Thyroid gland (tissue), 4 donors: ENCODE results near the gene FOXN1. TPM values are rescaled to one million over a fixed set of nuclear protein-coding genes. Genes with fewer than 3 reads are reported as not detected.

Experiments used
- DNase-seq, 2 donors: peaks; one replicate each; pipeline ENCODE4 v3.0.0-alpha.2; 2019
- H3K27ac ChIP-seq, 3 donors: fragments of 200-600 bp; sonication (generic); 1 replicate in 2 of 3; 2 replicates in 1 of 3; pipeline ENCODE4 v1.5.1; 2016 to 2019; ENCODE audit warnings: mild to moderate bottlenecking in 1 of 3, moderate library complexity in 1 of 3
- H3K27me3 ChIP-seq: fragments of 200-600 bp; sonication (generic); one replicate; pipeline ENCODE4 v1.5.1; 2019
- H3K36me3 ChIP-seq, 2 donors: fragments of 200-600 bp; sonication (generic); one replicate each; pipeline ENCODE4 v1.5.1; 2016 to 2019
- H3K4me1 ChIP-seq, 2 donors: fragments of 200-600 bp; sonication (generic); one replicate each; pipeline ENCODE4 v1.5.1; 2017 to 2019
- H3K4me3 ChIP-seq, 3 donors: fragments of 200-600 bp; sonication (generic); replicated peaks in 1 of 3; 1 replicate in 2 of 3; 2 replicates in 1 of 3; pipeline ENCODE4 v1.5.1; 2016; ENCODE audit warnings: mild to moderate bottlenecking in 1 of 3
- H3K9me3 ChIP-seq: fragments of 200-600 bp; sonication (generic); one replicate; pipeline ENCODE4 v1.5.1; 2017
- POLR2A ChIP-seq, 2 donors: fragments of 450-650 bp; IDR thresholded peaks; one replicate each; pipeline ENCODE4 v1.6.1; 2017; ENCODE audit warnings: antibody characterized with exemption in 2 of 2, mild to moderate bottlenecking in 2 of 2, moderate library complexity in 1 of 2
- WGBS, 2 donors: methylation state at CpG; one replicate each; pipeline ENCODE4 v1.1.5; 2017; 5-methylcytosine and 5-hydroxymethylcytosine counted together
- intact Hi-C: fragments of 100-400 bp; cut with DNase I; formaldehyde crosslinking; loops from one replicate; pipeline ENCODE4 v1.15.1; 2023
- total RNA-seq, 4 donors: library from RNA; depleted of rRNA; stranded (reverse); fragments of >200 nt; gene quantifications; one replicate each; pipeline ENCODE4 v1.2.3, GENCODE V29; 2016
- TF ChIP-seq, protein P1 (sequence below), 6 experiments: fragments of 200-600 bp in 3 of 6; fragments of 450-650 bp in 3 of 6; sonication (generic) in 3 of 6; IDR thresholded peaks; one replicate each; pipeline ENCODE4 v1.5.1; 2016 to 2019; ENCODE audit warnings: antibody characterized with exemption in 6 of 6, mild to moderate bottlenecking in 2 of 6, inconsistent platforms in 1 of 6, moderate library complexity in 1 of 6

Gene FOXN1
- total RNA-seq, 4 donors from 2014 or later, result 0.34 TPM; not detected in 3

DNA sequence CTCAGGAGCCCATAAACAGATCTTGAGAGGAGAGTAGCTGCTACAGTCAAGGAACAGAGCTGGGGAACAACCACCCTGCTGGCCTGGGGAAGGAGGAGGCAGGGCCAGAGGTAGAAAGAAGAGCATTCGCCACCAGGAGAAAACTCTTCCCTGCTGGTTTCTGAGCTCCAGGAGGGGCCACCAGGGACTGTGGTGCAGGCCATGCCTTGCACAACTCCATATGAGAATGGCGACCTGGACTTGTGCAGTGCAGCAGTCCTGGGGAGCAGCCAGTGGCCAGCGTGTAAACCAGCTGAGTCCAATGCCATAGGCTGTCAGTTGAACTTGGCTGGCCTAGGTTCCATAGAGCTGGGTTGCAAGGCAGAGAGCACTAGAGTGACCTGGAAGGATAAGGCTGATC lies 21.1 kb upstream of the FOXN1 start:
- WGBS, 2 donors, result 85 to 94% methylated on average over 2 to 3 of the region's 3 CpGs
- Histone ChIP-seq H3K27ac (no peak overlapping the region), H3K36me3 (no peaks in the 10 kb centered on the region), H3K27me3 (no peaks in the 10 kb centered on the region), H3K9me3 (no peaks in the 10 kb centered on the region), H3K4me1 (peaks cover 12 to 18% of the 10 kb centered on the region in 2 donors), H3K4me3 (no peak overlapping the region)
- intact Hi-C loops, result no loop called here
- TF ChIP-seq, protein P1, sequence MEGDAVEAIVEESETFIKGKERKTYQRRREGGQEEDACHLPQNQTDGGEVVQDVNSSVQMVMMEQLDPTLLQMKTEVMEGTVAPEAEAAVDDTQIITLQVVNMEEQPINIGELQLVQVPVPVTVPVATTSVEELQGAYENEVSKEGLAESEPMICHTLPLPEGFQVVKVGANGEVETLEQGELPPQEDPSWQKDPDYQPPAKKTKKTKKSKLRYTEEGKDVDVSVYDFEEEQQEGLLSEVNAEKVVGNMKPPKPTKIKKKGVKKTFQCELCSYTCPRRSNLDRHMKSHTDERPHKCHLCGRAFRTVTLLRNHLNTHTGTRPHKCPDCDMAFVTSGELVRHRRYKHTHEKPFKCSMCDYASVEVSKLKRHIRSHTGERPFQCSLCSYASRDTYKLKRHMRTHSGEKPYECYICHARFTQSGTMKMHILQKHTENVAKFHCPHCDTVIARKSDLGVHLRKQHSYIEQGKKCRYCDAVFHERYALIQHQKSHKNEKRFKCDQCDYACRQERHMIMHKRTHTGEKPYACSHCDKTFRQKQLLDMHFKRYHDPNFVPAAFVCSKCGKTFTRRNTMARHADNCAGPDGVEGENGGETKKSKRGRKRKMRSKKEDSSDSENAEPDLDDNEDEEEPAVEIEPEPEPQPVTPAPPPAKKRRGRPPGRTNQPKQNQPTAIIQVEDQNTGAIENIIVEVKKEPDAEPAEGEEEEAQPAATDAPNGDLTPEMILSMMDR (IDR thresholded peaks at IDR 0.05), result no peak
- TF ChIP-seq POLR2A (IDR thresholded peaks at IDR 0.05), result no peak
- no peak for DNase-seq

DNA sequence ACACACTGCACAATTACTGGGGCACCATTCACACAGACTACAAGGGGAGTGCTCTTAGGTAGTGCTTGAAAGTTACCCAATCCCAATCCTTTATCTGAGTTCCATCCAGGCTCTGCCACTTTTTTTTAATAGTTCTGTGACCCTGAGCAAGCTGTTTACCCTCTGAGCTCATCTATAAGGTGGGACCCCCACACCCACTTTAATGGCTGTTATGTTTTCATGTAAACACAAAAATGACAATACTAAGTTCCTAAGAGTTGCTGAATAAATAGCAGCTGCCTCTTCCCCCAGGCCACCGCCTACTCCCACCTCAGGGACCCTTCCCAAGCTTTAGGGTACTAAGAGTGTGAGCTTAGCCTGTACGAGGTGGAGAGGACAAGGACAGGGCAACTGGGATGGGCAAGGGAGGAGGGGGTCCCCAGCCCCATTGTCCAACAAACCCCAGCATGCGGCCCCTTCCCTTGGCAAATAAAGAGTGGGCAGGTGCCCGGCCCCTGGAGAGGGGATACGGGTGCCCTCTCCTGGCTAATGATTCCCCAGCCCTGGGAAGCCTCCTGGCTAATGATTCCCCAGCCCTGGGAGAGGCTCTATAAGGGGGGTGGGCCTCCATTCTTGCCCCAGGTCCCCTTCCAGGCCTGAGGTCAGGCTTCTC lies 18.1 kb upstream of the FOXN1 start:
- H3K4me1 ChIP-seq, result no peaks in the 10 kb centered on the region
- no peak overlapping the region for H3K4me3 ChIP-seq
- H3K9me3 ChIP-seq, result no peaks in the 10 kb centered on the region
- no peaks in the 10 kb centered on the region for H3K27me3 ChIP-seq
- 84 to 85% methylated on average over 5 of the region's 5 CpGs for whole genome bisulfite sequencing, 2 donors
- no peaks in the 10 kb centered on the region for H3K36me3 ChIP-seq
- no peak for TF ChIP-seq POLR2A (IDR thresholded peaks at IDR 0.05)
- TF ChIP-seq, protein P1 (IDR thresholded peaks at IDR 0.05), result no peak
- intact Hi-C loops, result no loop called here
- DNase-seq, result no peak
- H3K27ac ChIP-seq, result no peak overlapping the region

DNA sequence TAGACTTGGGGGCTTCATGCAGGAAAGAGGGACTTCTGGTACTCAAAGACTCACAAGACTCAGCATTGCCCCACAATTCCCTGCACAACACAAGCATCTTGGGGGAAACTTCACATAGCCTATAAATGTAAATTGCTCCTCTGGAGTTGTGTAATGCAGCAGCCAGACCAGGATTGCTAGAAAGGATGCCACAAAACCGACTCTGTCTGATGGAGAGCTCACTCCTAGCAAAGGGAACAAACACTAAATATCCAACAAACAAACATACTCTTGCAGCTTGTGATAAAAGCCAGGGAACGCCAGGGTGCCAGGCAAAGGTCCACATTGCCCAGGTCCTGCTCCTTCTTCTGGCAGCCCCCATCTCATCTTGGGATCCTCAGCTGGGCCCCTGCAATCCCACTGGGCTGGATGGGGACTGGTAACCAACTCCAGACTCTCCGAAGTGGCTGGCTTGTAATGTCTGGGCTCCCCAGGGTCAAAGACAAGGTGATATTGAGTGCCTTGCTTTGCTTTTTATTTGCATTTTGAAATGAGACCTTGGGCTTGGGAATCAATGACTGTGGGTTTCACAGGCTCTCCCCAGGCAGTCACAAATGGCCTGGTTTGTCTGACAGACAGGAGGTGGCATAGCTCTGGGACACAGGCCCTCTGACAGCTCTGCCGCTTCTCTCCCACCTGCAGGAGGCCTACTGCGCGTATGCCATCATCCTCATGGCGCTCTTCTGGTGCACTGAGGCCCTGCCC lies 17.4 kb upstream of the FOXN1 start:
- TF ChIP-seq POLR2A (IDR thresholded peaks at IDR 0.05), result no peak
- no peaks in the 10 kb centered on the region for H3K4me1 ChIP-seq
- no peak overlapping the region for H3K27ac ChIP-seq
- no peaks in the 10 kb centered on the region for H3K36me3 ChIP-seq
- H3K27me3 ChIP-seq, result no peaks in the 10 kb centered on the region
- H3K4me3 ChIP-seq, result no peak overlapping the region
- no peaks in the 10 kb centered on the region for H3K9me3 ChIP-seq
- 86 to 91% methylated on average over 7 of the region's 7 CpGs for WGBS, 2 donors
- intact Hi-C loops, result no loop called here
- no peak for DNase-seq

DNA sequence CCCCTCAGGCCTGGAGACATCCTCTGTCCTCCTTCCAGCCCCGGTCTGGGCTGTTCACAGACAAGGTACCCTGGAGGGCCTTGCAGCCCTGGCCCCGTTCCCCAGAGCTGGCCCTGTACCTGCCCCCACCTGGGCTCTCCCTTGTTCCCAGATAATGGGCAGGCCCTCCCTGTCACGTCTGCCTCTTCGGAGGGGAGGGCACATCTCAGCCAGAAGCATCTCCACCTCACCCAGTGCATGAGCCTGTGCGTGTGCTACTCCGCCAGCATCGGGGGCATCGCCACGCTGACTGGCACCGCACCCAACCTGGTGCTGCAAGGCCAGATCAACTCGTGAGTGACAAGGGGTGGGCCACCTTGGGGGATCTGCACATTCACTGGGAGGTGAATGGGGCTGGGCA lies 14.9 kb upstream of the FOXN1 start:
- no peaks in the 10 kb centered on the region for H3K9me3 ChIP-seq
- intact Hi-C loops, result loop anchor here (5.0 kb wide), 1 partner anchor 121 kb away; the partner anchor contains the start of gene RSKR
- H3K27me3 ChIP-seq, result no peaks in the 10 kb centered on the region
- no peaks in the 10 kb centered on the region for H3K4me1 ChIP-seq
- TF ChIP-seq, protein P1 (IDR thresholded peaks at IDR 0.05), result no peak
- no peak for TF ChIP-seq POLR2A (IDR thresholded peaks at IDR 0.05)
- H3K27ac ChIP-seq, result no peak overlapping the region
- DNase-seq, result no peak
- H3K4me3 ChIP-seq, result no peak overlapping the region
- no peaks in the 10 kb centered on the region for H3K36me3 ChIP-seq
- 88 to 90% methylated on average over 3 to 8 of the region's 11 CpGs for WGBS, 2 donors

DNA sequence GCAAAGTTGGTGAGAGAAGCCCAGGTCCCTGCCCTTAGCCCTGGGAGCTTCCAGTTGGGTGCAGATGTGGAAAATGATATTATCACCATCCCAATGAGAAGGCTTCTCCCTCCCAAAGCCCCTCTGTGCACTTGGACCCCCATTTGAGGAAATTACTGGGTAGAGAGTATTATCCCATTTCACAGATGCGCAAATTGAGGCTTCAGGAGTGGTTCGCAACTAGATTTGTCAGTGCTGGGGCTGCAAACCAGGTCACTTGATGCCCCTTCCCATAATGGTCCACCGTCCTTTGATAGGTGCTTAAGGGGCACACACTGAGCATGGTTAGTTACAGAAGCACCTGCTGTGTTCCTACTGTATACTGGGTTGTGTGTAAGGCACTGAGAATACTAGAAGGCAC lies 14.3 kb upstream of the FOXN1 start:
- Histone ChIP-seq H3K4me3 (no peak overlapping the region), H3K36me3 (no peaks in the 10 kb centered on the region), H3K27ac (no peak overlapping the region), H3K4me1 (no peaks in the 10 kb centered on the region), H3K9me3 (no peaks in the 10 kb centered on the region), H3K27me3 (no peaks in the 10 kb centered on the region)
- intact Hi-C loops, result loop anchor here (5.0 kb wide), 1 partner anchor 120 kb away; the partner anchor contains the start of gene RSKR
- WGBS, 2 donors, result 92 to 97% methylated on average over 3 of the region's 3 CpGs
- no peak for TF ChIP-seq POLR2A (IDR thresholded peaks at IDR 0.05)
- TF ChIP-seq, protein P1 (IDR thresholded peaks at IDR 0.05), result no peak
- DNase-seq, result no peak
